Psoas muscle (tissue), 8 donors: ENCODE measurements around the gene PPFIBP2. TPM values are rescaled to one million over a fixed set of nuclear protein-coding genes. Genes with fewer than 3 reads are reported as not detected.

ENCODE experiments used
- ATAC-seq, 4 donors: fragments of 200-7000 bp; cut with Tn5 transposase; one replicate each; pipeline ENCODE4 v1.9.1; 2020; ENCODE audit warnings: moderate library complexity in 3 of 4, mild to moderate bottlenecking in 2 of 4
- DNase-seq, 2 donors: peaks; one replicate each; pipeline ENCODE4 v3.0.0-alpha.2; 2020
- H3K27ac ChIP-seq: fragments of 200-600 bp; one replicate; pipeline ENCODE4 v1.8.0; 2022
- H3K27me3 ChIP-seq, 3 donors: fragments of 200-600 bp in 1 of 3; one replicate each; pipeline versions ENCODE4 v1.6.1 to v1.8.0; 2013 to 2022; ENCODE audit warnings: low read length in 2 of 3, mild to moderate bottlenecking in 2 of 3, moderate library complexity in 1 of 3; ENCODE audit not compliant: insufficient read depth in 3 of 3
- H3K36me3 ChIP-seq, 2 donors: fragments of 200-600 bp in 1 of 2; one replicate each; pipeline versions ENCODE4 v1.6.1 to v1.8.0; 2013 to 2022; ENCODE audit warnings: low read depth in 1 of 2, mild to moderate bottlenecking in 1 of 2, moderate library complexity in 1 of 2; ENCODE audit not compliant: insufficient read depth in 1 of 2
- H3K4me1 ChIP-seq: fragments of 200-600 bp; one replicate; pipeline ENCODE4 v1.8.0; 2022
- H3K4me3 ChIP-seq: fragments of 200-600 bp; one replicate; pipeline ENCODE4 v1.8.0; 2022; ENCODE audit warnings: mild to moderate bottlenecking
- H3K9me3 ChIP-seq: fragments of 200-600 bp; one replicate; pipeline ENCODE4 v1.8.0; 2022
- WGBS, 3 donors: extraction: QIAGEN DNeasy Blood & Tissue Kit; methylation state at CpG; one replicate each; pipeline versions ENCODE4 v1.1.6 to v1.1.7; 2013; 5-methylcytosine and 5-hydroxymethylcytosine counted together
- intact Hi-C, 2 donors: fragments of 100-400 bp; cut with DNase I; formaldehyde crosslinking; loops; one replicate each; pipeline versions ENCODE4 v1.11.0 to v1.14.2; 2022
- polyA plus RNA-seq, 3 donors: library from polyadenylated mRNA; stranded (reverse); fragments of 200-250 nt; gene quantifications; one replicate each; pipeline ENCODE4 v1.2.3, GENCODE V29; 2013
- total RNA-seq, 4 donors: library from RNA; stranded (reverse); fragmentation: NEBNext Ultra II Directional in 2 of 4; extraction: Animal tissue kit (Norgen Biotek cat#: 25700) in 2 of 4; gene quantifications; one replicate each; pipeline versions ENCODE4 v1.2.1 to v1.2.4, GENCODE V29; 2021 to 2023
- TF ChIP-seq, protein P1 (sequence below): fragments of 200-600 bp; IDR thresholded peaks from one replicate; pipeline ENCODE4 v1.8.0; 2022; ENCODE audit warnings: antibody characterized with exemption
- donor health status: healthy with polysubstance abuse.
- donor health status: DM: no; HTN: no; CAD: no; lungs with moderate emphysema.
- donor health status: Bipolar disorder and iron deficiency.
- donor health status: healthy.
- donor health status: DM: yes; HTN: yes; CAD: no.
- donor health status: DM: no; HTN: no; CAD: no.
- donor health status: DM: no; HTN: no; CAD: no.
- donor health status: DM: yes; HTN: yes; CAD: no.

The PPFIBP2 gene
- total and polyA plus RNA-seq, 7 donors = 7.4 to 54.8 (median 19.7) TPM

DNA sequence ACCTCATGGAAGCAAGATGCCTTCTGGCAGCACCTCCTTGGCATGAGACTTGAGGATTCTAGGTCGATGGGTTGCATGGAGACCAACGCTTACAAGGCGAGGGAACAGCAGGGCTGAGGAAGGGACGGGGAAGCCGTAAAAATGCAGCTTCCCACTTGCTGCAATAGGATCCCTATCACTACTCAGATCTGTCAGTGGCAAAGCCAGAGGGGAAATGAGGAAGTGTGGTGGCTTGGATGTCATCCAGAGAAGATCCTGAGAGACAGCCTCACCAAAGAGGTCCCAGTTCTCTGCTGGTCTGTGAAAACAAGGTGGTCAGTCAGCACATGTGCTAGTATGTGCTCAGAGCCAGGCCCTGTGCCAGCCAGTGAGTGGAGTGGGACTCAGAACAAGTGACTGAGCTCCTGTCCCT is 137.3 kb downstream of the PPFIBP2 start:
- TF ChIP-seq, protein P1, sequence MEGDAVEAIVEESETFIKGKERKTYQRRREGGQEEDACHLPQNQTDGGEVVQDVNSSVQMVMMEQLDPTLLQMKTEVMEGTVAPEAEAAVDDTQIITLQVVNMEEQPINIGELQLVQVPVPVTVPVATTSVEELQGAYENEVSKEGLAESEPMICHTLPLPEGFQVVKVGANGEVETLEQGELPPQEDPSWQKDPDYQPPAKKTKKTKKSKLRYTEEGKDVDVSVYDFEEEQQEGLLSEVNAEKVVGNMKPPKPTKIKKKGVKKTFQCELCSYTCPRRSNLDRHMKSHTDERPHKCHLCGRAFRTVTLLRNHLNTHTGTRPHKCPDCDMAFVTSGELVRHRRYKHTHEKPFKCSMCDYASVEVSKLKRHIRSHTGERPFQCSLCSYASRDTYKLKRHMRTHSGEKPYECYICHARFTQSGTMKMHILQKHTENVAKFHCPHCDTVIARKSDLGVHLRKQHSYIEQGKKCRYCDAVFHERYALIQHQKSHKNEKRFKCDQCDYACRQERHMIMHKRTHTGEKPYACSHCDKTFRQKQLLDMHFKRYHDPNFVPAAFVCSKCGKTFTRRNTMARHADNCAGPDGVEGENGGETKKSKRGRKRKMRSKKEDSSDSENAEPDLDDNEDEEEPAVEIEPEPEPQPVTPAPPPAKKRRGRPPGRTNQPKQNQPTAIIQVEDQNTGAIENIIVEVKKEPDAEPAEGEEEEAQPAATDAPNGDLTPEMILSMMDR = no peak
- H3K4me1 ChIP-seq = no peaks in the 10 kb centered on the region
- H3K9me3 ChIP-seq = no peaks in the 10 kb centered on the region
- no peak overlapping the region for H3K4me3 ChIP-seq
- peaks cover 9 to 93% of the 10 kb centered on the region in 2 donors for H3K36me3 ChIP-seq
- no peak overlapping the region for H3K27ac ChIP-seq
- intact Hi-C loops = loop anchor here in 1 of 2 donors (10.0 kb wide), 1 partner anchor 206 kb away; no protein-coding TSS in a partner anchor
- ATAC-seq (peak in 1 of 4 donors; percentile 28), DNase-seq (no peak)
- no peaks in the 10 kb centered on the region for H3K27me3 ChIP-seq
- 54 to 82% (median 77%) methylated on average over 5 of the region's 5 CpGs for WGBS, 3 donors

DNA sequence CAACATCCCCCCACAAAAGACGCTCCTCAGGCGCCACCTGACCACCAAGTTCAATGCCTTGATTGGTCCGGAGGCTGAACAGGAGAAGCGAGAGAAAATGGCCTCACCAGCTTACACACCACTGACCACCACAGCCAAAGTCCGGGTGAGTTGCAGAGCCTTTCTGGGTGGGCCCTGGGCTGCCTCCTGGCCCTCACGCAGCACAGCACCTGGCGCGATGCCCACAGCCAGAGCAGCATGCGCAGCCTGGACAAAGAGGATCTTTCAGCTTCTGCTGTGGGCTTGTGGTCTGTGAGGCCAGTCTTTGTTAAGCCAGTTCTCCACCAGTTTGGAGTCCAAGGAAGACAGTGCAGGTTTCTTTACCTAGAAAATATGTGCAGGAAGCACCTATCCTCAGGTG is 137.9 kb downstream of the PPFIBP2 start:
- ATAC-seq = no peak
- intact Hi-C loops = loop anchor here in 1 of 2 donors (10.0 kb wide), 1 partner anchor 207 kb away; no protein-coding TSS in a partner anchor
- DNase-seq = peak in 1 of 2 donors; percentile 54

GRCh38 chr11:7654195-7654705 is 140.5 kb downstream of the PPFIBP2 start:
- intact Hi-C loops = loop anchor here in 1 of 2 donors (10.0 kb wide), 1 partner anchor 209 kb away; no protein-coding TSS in a partner anchor
- Histone ChIP-seq H3K4me1 (no peaks in the 10 kb centered on the region), H3K27me3 (no peaks in the 10 kb centered on the region), H3K27ac (no peak overlapping the region), H3K9me3 (no peaks in the 10 kb centered on the region), H3K36me3 (peaks cover 9 to 85% of the 10 kb centered on the region in 2 donors), H3K4me3 (no peak overlapping the region)
- WGBS, 3 donors = 68 to 76% (median 73%) methylated on average over 4 of the region's 4 CpGs
- no peak for ATAC-seq
- DNase-seq = no peak
- TF ChIP-seq, protein P1 = no peak

More for the DNA sequence above, 137.9 kb downstream of the PPFIBP2 start:
- Histone ChIP-seq H3K27ac (no peak overlapping the region), H3K9me3 (no peaks in the 10 kb centered on the region), H3K27me3 (no peaks in the 10 kb centered on the region), H3K4me1 (no peaks in the 10 kb centered on the region), H3K4me3 (no peak overlapping the region), H3K36me3 (peaks cover 9 to 96% of the 10 kb centered on the region in 2 donors)
- 80 to 96% (median 90%) methylated on average over 9 of the region's 9 CpGs for WGBS, 3 donors
- TF ChIP-seq, protein P1 = no peak

DNA sequence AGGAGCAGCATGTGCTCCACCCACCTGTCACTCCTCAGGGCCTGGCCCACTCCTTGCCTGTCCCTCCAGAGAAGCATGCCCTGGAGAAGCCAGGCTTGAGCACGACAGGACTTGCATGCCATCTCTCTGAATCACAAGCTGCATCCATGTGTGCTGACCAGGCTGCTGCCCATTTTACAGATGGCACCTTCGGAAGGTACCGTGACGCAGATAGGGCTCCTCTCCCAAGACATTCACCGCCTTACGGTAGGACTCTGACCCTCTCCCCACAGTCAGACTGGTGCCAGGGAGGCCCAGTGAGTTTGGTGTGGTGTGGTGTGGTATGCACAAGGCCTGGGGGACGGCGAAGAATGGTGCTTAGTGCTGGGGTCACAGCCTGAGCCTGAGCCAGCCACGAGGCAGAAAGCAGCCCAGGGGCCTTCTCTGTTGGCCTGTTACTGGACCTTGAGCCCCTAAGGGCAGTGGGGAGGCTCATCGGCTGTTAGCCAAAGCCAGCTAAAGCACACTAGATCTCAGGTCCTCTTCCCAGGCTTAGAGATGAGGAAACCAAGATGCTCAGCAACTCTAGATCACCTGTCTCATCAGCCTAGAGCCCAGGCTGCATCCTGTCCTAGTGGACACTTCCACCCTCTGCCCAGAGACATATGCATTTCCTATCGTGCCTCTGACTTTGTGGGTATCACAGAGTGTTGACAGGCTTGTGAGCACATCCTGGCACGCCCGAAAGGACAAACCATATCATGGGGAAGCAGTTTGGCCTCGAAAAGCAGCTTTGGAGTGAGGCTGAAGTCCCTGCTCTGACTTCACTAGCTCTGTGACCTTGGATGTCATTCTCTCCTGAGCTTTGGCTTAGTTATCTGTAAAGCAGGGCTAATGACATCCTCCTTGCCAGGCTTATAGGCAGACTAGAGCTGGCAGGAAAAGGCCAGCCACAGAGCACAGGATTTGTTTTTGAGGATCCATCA is 141.7 kb downstream of the PPFIBP2 start:
- 68 to 91% (median 80%) methylated on average over 14 of the region's 14 CpGs for WGBS, 3 donors
- DNase-seq = no peak
- H3K4me1 ChIP-seq = no peaks in the 10 kb centered on the region
- intact Hi-C loops = loop anchor here (2.0 to 10.0 kb wide), 2 partner anchors 85 to 211 kb away; no protein-coding TSS in a partner anchor
- ATAC-seq = peak in 1 of 4 donors; percentile 9
- TF ChIP-seq, protein P1 = no peak
- H3K27ac ChIP-seq = no peak overlapping the region
- peaks cover 6 to 73% of the 10 kb centered on the region in 2 donors for H3K36me3 ChIP-seq
- no peaks in the 10 kb centered on the region for H3K9me3 ChIP-seq
- no peak overlapping the region for H3K4me3 ChIP-seq
- H3K27me3 ChIP-seq = no peaks in the 10 kb centered on the region
